Endothelial cell of umbilical vein (primary cell): Measurements from ENCODE around the gene CECR2. TPM values are rescaled to one million over a fixed set of nuclear protein-coding genes. Genes with fewer than 3 reads are reported as not detected.

ENCODE experiments used
- BruUV-seq: library from RNA; stranded (reverse); fragments of 400-500 nt; replicated peaks from 2 replicates; lab custom pipeline; 2021; lab: Mats Ljungman, UMichigan
- CTCF ChIA-PET: fragments of 300-600, 350-600 bp; sonication (Branson Sonifier 250); formaldehyde crosslinking; loops from one replicate; lab custom pipeline; 2021; ENCODE audit warnings: antibody characterized with exemption, inconsistent platforms; lab: Charles Lee
- POLR2A ChIA-PET: fragments of 300-600, 350-600 bp; sonication (Branson Sonifier 250); formaldehyde crosslinking; loops from one replicate; lab custom pipeline; 2021; ENCODE audit warnings: antibody characterized with exemption, inconsistent platforms; lab: Charles Lee
- DNase-seq: peaks from one replicate; pipeline ENCODE4 v3.0.0-alpha.2; 2011; ENCODE audit warnings: low read depth, low spot score
- FAIRE-seq: peaks from 2 replicates; lab custom pipeline; 2011; peaks lifted over from hg19 to GRCh38; lab: Jason Lieb, UNC
- H2AFZ ChIP-seq: 2 replicates; pipeline ENCODE4 v1.6.0; 2012; ENCODE audit warnings: low read depth, low read length, control low read depth, inconsistent platforms
- H3K27ac ChIP-seq: 2 replicates; pipeline ENCODE4 v1.5.1; 2011; ENCODE audit warnings: low read depth, mild to moderate bottlenecking, control low read depth, low read length, moderate library complexity; ENCODE audit not compliant: insufficient read depth
- H3K27me3 ChIP-seq, 2 experiments: 2 replicates each; pipeline versions ENCODE4 v1.6.0 to v1.6.1; 2011; ENCODE audit warnings: low read length in 2 of 2, mixed read lengths in 1 of 2; ENCODE audit not compliant: control insufficient read depth in 2 of 2, insufficient read depth in 2 of 2
- H3K36me3 ChIP-seq, 2 experiments: 2 replicates in 1 of 2; 3 replicates in 1 of 2; pipeline ENCODE4 v1.5.1; 2011; ENCODE audit warnings: low read length in 2 of 2, mild to moderate bottlenecking in 1 of 2, moderate library complexity in 1 of 2; ENCODE audit not compliant: control insufficient read depth in 2 of 2, insufficient read depth in 2 of 2; ENCODE audit errors: extremely low read depth in 1 of 2
- H3K4me1 ChIP-seq: 3 replicates; pipeline ENCODE4 v1.5.1; 2011; ENCODE audit warnings: mild to moderate bottlenecking, low read length; ENCODE audit not compliant: control insufficient read depth, insufficient read depth; ENCODE audit errors: extremely low read depth
- H3K4me2 ChIP-seq: 2 replicates; pipeline ENCODE4 v1.6.1; 2011; ENCODE audit warnings: low read length, control low read depth, mixed read lengths; ENCODE audit not compliant: insufficient read depth
- H3K4me3 ChIP-seq, 3 experiments: fragments of 200-600 bp in 1 of 3; sonication (generic), shearing (Covaris generic) in 1 of 3; replicated peaks in 1 of 3; 2 replicates each; pipeline ENCODE4 v1.5.1; 2011 to 2016; ENCODE audit warnings: control low read depth in 3 of 3, low read length in 3 of 3, mild to moderate bottlenecking in 2 of 3, inconsistent platforms in 1 of 3, low read depth in 1 of 3, moderate library complexity in 1 of 3; ENCODE audit not compliant: insufficient read depth in 1 of 3
- H3K79me2 ChIP-seq: 2 replicates; pipeline ENCODE4 v1.6.0; 2012; ENCODE audit warnings: low read length, inconsistent platforms; ENCODE audit not compliant: control insufficient read depth, insufficient read depth
- H3K9ac ChIP-seq: replicated peaks from 2 replicates; pipeline ENCODE3; 2011; ENCODE audit warnings: low read length, control low read depth; ENCODE audit not compliant: insufficient read depth; ENCODE audit errors: extremely low read depth
- H3K9me1 ChIP-seq: replicated peaks from 3 replicates; pipeline ENCODE4 v1.6.0; 2011; ENCODE audit warnings: mild to moderate bottlenecking, low read length; ENCODE audit not compliant: control insufficient read depth, insufficient read depth; ENCODE audit errors: extremely low read depth
- H3K9me3 ChIP-seq: replicated peaks from 2 replicates; pipeline ENCODE4 v1.5.1; 2012; ENCODE audit warnings: low read length, inconsistent platforms; ENCODE audit not compliant: control insufficient read depth, insufficient read depth
- H4K20me1 ChIP-seq: replicated peaks from 2 replicates; pipeline ENCODE3; 2011; ENCODE audit warnings: mild to moderate bottlenecking, low read length; ENCODE audit not compliant: control insufficient read depth, insufficient read depth; ENCODE audit errors: extremely low read depth
- CTCF ChIP-seq, 2 donors: IDR thresholded peaks; 1 replicate in 1 of 2; 2 replicates in 1 of 2; pipeline ENCODE4 v1.5.1; 2011; ENCODE audit warnings: low read length in 2 of 2, mild to moderate bottlenecking in 2 of 2, moderate library complexity in 2 of 2, control low read depth in 1 of 2, inconsistent platforms in 1 of 2, low read depth in 1 of 2; ENCODE audit not compliant: insufficient read depth in 1 of 2; ENCODE audit errors: extremely low read depth in 1 of 2
- EZH2 ChIP-seq: IDR thresholded peaks from 2 replicates; pipeline ENCODE4 v1.6.1; 2012; ENCODE audit warnings: borderline replicate concordance, low read depth, mild to moderate bottlenecking, moderate library complexity, low read length, inconsistent platforms; ENCODE audit not compliant: severe bottlenecking
- FOS ChIP-seq: IDR thresholded peaks from 2 replicates; pipeline ENCODE4 v1.6.1; 2011; ENCODE audit warnings: mild to moderate bottlenecking, low read length, moderate library complexity, borderline replicate concordance; ENCODE audit not compliant: insufficient read depth
- GATA2 ChIP-seq: IDR thresholded peaks from 2 replicates; pipeline ENCODE4 v1.7.0; 2011; ENCODE audit warnings: low read depth, mild to moderate bottlenecking, moderate library complexity, mixed read lengths, low read length; ENCODE audit not compliant: insufficient read length, insufficient read depth
- JUN ChIP-seq: IDR thresholded peaks from 2 replicates; pipeline ENCODE4 v1.6.1; 2011; ENCODE audit warnings: borderline replicate concordance, low read depth; ENCODE audit not compliant: insufficient read length, insufficient read depth
- MAX ChIP-seq: IDR thresholded peaks from 2 replicates; pipeline ENCODE4 v1.6.1; 2011; ENCODE audit not compliant: insufficient read depth, insufficient read length
- MYC ChIP-seq: IDR thresholded peaks from one replicate; pipeline ENCODE4 v1.6.1; 2011; ENCODE audit warnings: mild to moderate bottlenecking, low read depth, low read length
- POLR2A ChIP-seq: IDR thresholded peaks from 2 replicates; pipeline ENCODE4 v1.6.1; 2012; ENCODE audit warnings: low read depth, mild to moderate bottlenecking, control low read depth, low read length
- POLR2AphosphoS5 ChIP-seq: IDR thresholded peaks from 2 replicates; pipeline ENCODE4 v1.6.1; 2012; ENCODE audit warnings: low read depth, mild to moderate bottlenecking, control low read depth, low read length, moderate library complexity; ENCODE audit not compliant: insufficient read depth
- dilution Hi-C: fragments of 300-500 bp; cut with MboI; formaldehyde crosslinking; loops from one replicate; pipeline ENCODE4 v1.15.0; 2019; ENCODE audit warnings: low sequenced_read_pairs; ENCODE audit not compliant: extremely low pct_ligation_motif_present
- intact Hi-C: fragments of 100-400 bp; cut with micrococcal nuclease; formaldehyde crosslinking; loops from one replicate; pipeline ENCODE4 v1.10.0; 2022
- polyA plus RNA-seq, 4 experiments: library from polyadenylated mRNA; depleted of rRNA in 3 of 4; stranded (reverse) in 3 of 4; unstranded in 1 of 4; fragments of >200 nt; gene quantifications; 2 replicates each; pipeline versions ENCODE4 v1.2.1 to v1.2.3, GENCODE V29; 2011 to 2012; ENCODE audit warnings: missing spikeins in 1 of 4
- total RNA-seq: library from RNA; stranded (reverse); gene quantifications from 2 replicates; pipeline ENCODE4 v1.2.3, GENCODE V29; 2021

The CECR2 gene
- total and polyA plus RNA-seq, 2 donors (not counting 3 experiments of a cell fraction or from before 2014, with no cell fraction given), result 0.01 TPM; not detected in 1

DNA sequence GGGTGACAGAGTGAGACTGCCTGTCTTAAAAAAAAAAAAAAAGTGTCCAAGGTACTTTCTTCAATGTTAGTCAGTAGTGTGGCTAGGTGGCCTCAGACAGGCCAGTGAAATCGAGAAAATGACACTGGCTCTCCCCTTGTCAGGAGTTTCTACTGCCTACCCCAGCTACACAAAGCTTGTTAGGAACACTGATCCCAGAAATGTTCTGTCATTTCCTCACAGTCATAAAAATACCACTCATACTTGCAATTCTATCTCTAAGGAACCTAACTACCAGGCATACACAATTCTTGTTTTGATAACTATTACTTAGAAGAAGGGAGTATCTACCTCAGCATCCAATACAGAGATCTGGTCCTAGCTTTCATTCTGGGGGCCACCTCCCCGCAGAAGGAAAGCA, 228.0 kb downstream of the CECR2 start:
- dilution Hi-C loops, result no loop called here
- Histone ChIP-seq H2AFZ (no peak overlapping the region), H3K9me1 (no peaks in the 10 kb centered on the region), H3K27me3 (no peaks in the 10 kb centered on the region), H3K79me2 (no peaks in the 10 kb centered on the region), H3K27ac (no peak overlapping the region), H3K4me3 (no peak overlapping the region), H3K9me3 (no peaks in the 10 kb centered on the region), H3K4me2 (no peak overlapping the region), H3K9ac (no peak overlapping the region), H3K36me3 (peaks cover 26 to 40% of the 10 kb centered on the region in 2 experiments), H3K4me1 (no peaks in the 10 kb centered on the region), H4K20me1 (no peaks in the 10 kb centered on the region)
- intact Hi-C loops, result no loop called here
- BruUV-seq, result no TSS peak
- TF ChIP-seq MYC, result no peak
- no peak for TF ChIP-seq MAX
- TF ChIP-seq JUN, result no peak
- TF ChIP-seq POLR2AphosphoS5, result no peak
- no peak for TF ChIP-seq POLR2A
- TF ChIP-seq EZH2, result no peak
- no peak for TF ChIP-seq GATA2
- TF ChIP-seq CTCF (IDR thresholded peaks at IDR 0.05; ENCODE audit: extremely low read depth in 1 of 2, insufficient read depth in 1 of 2, low read depth in 1 of 2, low read length in 2 of 2), result no peak
- TF ChIP-seq FOS, result no peak
- DNase-seq (no peak), FAIRE-seq (no peak)
- ChIA-PET POLR2A (no interaction called here), CTCF (interaction anchor here (1.4 kb wide), 1 partner anchor 9 kb away, joined by 6 read pairs; no protein-coding TSS in a partner anchor)
